ENCODE data around the gene TPST1.
"Not testable (repeated sequence)": the region's sequence is repeated elsewhere in the genome, so short reads cannot be mapped to it uniquely, and the experiment has no call there.

The TPST1 gene

GRCh38 chr7:66204822-66205740, at the start of gene TPST1:
Gene TPST1 (plus strand): TSS chr7:66205334. CDS start chr7:66240426, 35,092 bp downstream.
- DNase-seq: peak; percentile 97

- DNase-seq: not testable (repeated sequence)
Measured at GRCh38 chr7:66156035-66156434, 49.1 kb upstream of the TPST1 start.

- no peak for DNase-seq
Measured at GRCh38 chr7:66157060-66157459, 48.1 kb upstream of the TPST1 start.

GRCh38 chr7:66162622-66163021, 42.5 kb upstream of the TPST1 start:
- DNase-seq: no peak

GRCh38 chr7:66163186-66163610, 41.9 kb upstream of the TPST1 start:
- DNase-seq: no peak

GRCh38 chr7:66164356-66164755, 40.8 kb upstream of the TPST1 start:
- no peak for DNase-seq

- DNase-seq: peak; percentile 58
Measured at GRCh38 chr7:66167773-66168387, 37.3 kb upstream of the TPST1 start.

- DNase-seq: peak; percentile 27
Measured at GRCh38 chr7:66169616-66170015, 35.5 kb upstream of the TPST1 start.

GRCh38 chr7:66170309-66171231, 34.6 kb upstream of the TPST1 start:
- peak; percentile 72 for DNase-seq

GRCh38 chr7:66172536-66173401, 32.4 kb upstream of the TPST1 start:
- peak; percentile 75 for DNase-seq

- DNase-seq: no peak
Measured at GRCh38 chr7:66173856-66174255, 31.3 kb upstream of the TPST1 start.

GRCh38 chr7:66175006-66175405, 30.1 kb upstream of the TPST1 start:
- not testable (repeated sequence) for DNase-seq

- DNase-seq: no peak
Measured at GRCh38 chr7:66176914-66177313, 28.2 kb upstream of the TPST1 start.

- no peak for DNase-seq
Measured at GRCh38 chr7:66178258-66178657, 26.9 kb upstream of the TPST1 start.

- no peak for DNase-seq
Measured at GRCh38 chr7:66181329-66181728, 23.8 kb upstream of the TPST1 start.

- DNase-seq: no peak
Measured at GRCh38 chr7:66181845-66182244, 23.3 kb upstream of the TPST1 start.

GRCh38 chr7:66182920-66183319, 22.2 kb upstream of the TPST1 start:
- DNase-seq: no peak

- DNase-seq: no peak
Measured at GRCh38 chr7:66183700-66184099, 21.4 kb upstream of the TPST1 start.

GRCh38 chr7:66185680-66186187, 19.4 kb upstream of the TPST1 start:
- DNase-seq: no peak

- DNase-seq: no peak
Measured at GRCh38 chr7:66186991-66187390, 18.1 kb upstream of the TPST1 start.

GRCh38 chr7:66187905-66188304, 17.2 kb upstream of the TPST1 start:
- no peak for DNase-seq

- no peak for DNase-seq
Measured at GRCh38 chr7:66188645-66189044, 16.5 kb upstream of the TPST1 start.
